Esophagus squamous epithelium (tissue), 4 donors: ENCODE measurements around the gene MBNL1.

ENCODE experiments used
- CTCF ChIP-seq, 6 experiments: fragments of 450-650 bp in 4 of 6; fragments of 200-600 bp in 2 of 6; sonication (generic) in 2 of 6; IDR thresholded peaks; one replicate each; pipeline ENCODE4 v1.5.1; 2016 to 2019; ENCODE audit warnings: antibody characterized with exemption in 6 of 6, mild to moderate bottlenecking in 4 of 6, moderate library complexity in 4 of 6
- POLR2A ChIP-seq, 4 donors: fragments of 450-650 bp; IDR thresholded peaks; one replicate each; pipeline ENCODE4 v1.6.1; 2017; ENCODE audit warnings: antibody characterized with exemption in 4 of 4, mild to moderate bottlenecking in 4 of 4, moderate library complexity in 3 of 4

- TF ChIP-seq CTCF (IDR thresholded peaks at IDR 0.05) (no peak), POLR2A (IDR thresholded peaks at IDR 0.05) (no peak)
Observed at GRCh38 chr3:152322756-152323155, 54.0 kb downstream of the MBNL1 start.
